Endothelial cell of umbilical vein (primary cell): ENCODE results near the gene COPS2. TPM values are rescaled to one million over a fixed set of nuclear protein-coding genes. Genes with fewer than 3 reads are reported as not detected.

Experiments used
- BruUV-seq: library from RNA; stranded (reverse); fragments of 400-500 nt; replicated peaks from 2 replicates; lab custom pipeline; 2021; lab: Mats Ljungman, UMichigan
- CTCF ChIA-PET: fragments of 300-600, 350-600 bp; sonication (Branson Sonifier 250); formaldehyde crosslinking; loops from one replicate; lab custom pipeline; 2021; ENCODE audit warnings: antibody characterized with exemption, inconsistent platforms; lab: Charles Lee
- POLR2A ChIA-PET: fragments of 300-600, 350-600 bp; sonication (Branson Sonifier 250); formaldehyde crosslinking; loops from one replicate; lab custom pipeline; 2021; ENCODE audit warnings: antibody characterized with exemption, inconsistent platforms; lab: Charles Lee
- DNase-seq: peaks from one replicate; pipeline ENCODE4 v3.0.0-alpha.2; 2011; ENCODE audit warnings: low read depth, low spot score
- FAIRE-seq: peaks from 2 replicates; lab custom pipeline; 2011; peaks lifted over from hg19 to GRCh38; lab: Jason Lieb, UNC
- H2AFZ ChIP-seq: 2 replicates; pipeline ENCODE4 v1.6.0; 2012; ENCODE audit warnings: low read depth, low read length, control low read depth, inconsistent platforms
- H3K27ac ChIP-seq: 2 replicates; pipeline ENCODE4 v1.5.1; 2011; ENCODE audit warnings: low read depth, mild to moderate bottlenecking, control low read depth, low read length, moderate library complexity; ENCODE audit not compliant: insufficient read depth
- H3K27me3 ChIP-seq, 2 experiments: 2 replicates each; pipeline versions ENCODE4 v1.6.0 to v1.6.1; 2011; ENCODE audit warnings: low read length in 2 of 2, mixed read lengths in 1 of 2; ENCODE audit not compliant: control insufficient read depth in 2 of 2, insufficient read depth in 2 of 2
- H3K36me3 ChIP-seq, 2 experiments: 2 replicates in 1 of 2; 3 replicates in 1 of 2; pipeline ENCODE4 v1.5.1; 2011; ENCODE audit warnings: low read length in 2 of 2, mild to moderate bottlenecking in 1 of 2, moderate library complexity in 1 of 2; ENCODE audit not compliant: control insufficient read depth in 2 of 2, insufficient read depth in 2 of 2; ENCODE audit errors: extremely low read depth in 1 of 2
- H3K4me1 ChIP-seq: 3 replicates; pipeline ENCODE4 v1.5.1; 2011; ENCODE audit warnings: mild to moderate bottlenecking, low read length; ENCODE audit not compliant: control insufficient read depth, insufficient read depth; ENCODE audit errors: extremely low read depth
- H3K4me2 ChIP-seq: 2 replicates; pipeline ENCODE4 v1.6.1; 2011; ENCODE audit warnings: low read length, control low read depth, mixed read lengths; ENCODE audit not compliant: insufficient read depth
- H3K4me3 ChIP-seq, 3 experiments: fragments of 200-600 bp in 1 of 3; sonication (generic), shearing (Covaris generic) in 1 of 3; replicated peaks in 1 of 3; 2 replicates each; pipeline ENCODE4 v1.5.1; 2011 to 2016; ENCODE audit warnings: control low read depth in 3 of 3, low read length in 3 of 3, mild to moderate bottlenecking in 2 of 3, inconsistent platforms in 1 of 3, low read depth in 1 of 3, moderate library complexity in 1 of 3; ENCODE audit not compliant: insufficient read depth in 1 of 3
- H3K79me2 ChIP-seq: 2 replicates; pipeline ENCODE4 v1.6.0; 2012; ENCODE audit warnings: low read length, inconsistent platforms; ENCODE audit not compliant: control insufficient read depth, insufficient read depth
- H3K9ac ChIP-seq: replicated peaks from 2 replicates; pipeline ENCODE3; 2011; ENCODE audit warnings: low read length, control low read depth; ENCODE audit not compliant: insufficient read depth; ENCODE audit errors: extremely low read depth
- H3K9me1 ChIP-seq: replicated peaks from 3 replicates; pipeline ENCODE4 v1.6.0; 2011; ENCODE audit warnings: mild to moderate bottlenecking, low read length; ENCODE audit not compliant: control insufficient read depth, insufficient read depth; ENCODE audit errors: extremely low read depth
- H3K9me3 ChIP-seq: replicated peaks from 2 replicates; pipeline ENCODE4 v1.5.1; 2012; ENCODE audit warnings: low read length, inconsistent platforms; ENCODE audit not compliant: control insufficient read depth, insufficient read depth
- H4K20me1 ChIP-seq: replicated peaks from 2 replicates; pipeline ENCODE3; 2011; ENCODE audit warnings: mild to moderate bottlenecking, low read length; ENCODE audit not compliant: control insufficient read depth, insufficient read depth; ENCODE audit errors: extremely low read depth
- CTCF ChIP-seq, 2 donors: IDR thresholded peaks; 1 replicate in 1 of 2; 2 replicates in 1 of 2; pipeline ENCODE4 v1.5.1; 2011; ENCODE audit warnings: low read length in 2 of 2, mild to moderate bottlenecking in 2 of 2, moderate library complexity in 2 of 2, control low read depth in 1 of 2, inconsistent platforms in 1 of 2, low read depth in 1 of 2; ENCODE audit not compliant: insufficient read depth in 1 of 2; ENCODE audit errors: extremely low read depth in 1 of 2
- EZH2 ChIP-seq: IDR thresholded peaks from 2 replicates; pipeline ENCODE4 v1.6.1; 2012; ENCODE audit warnings: borderline replicate concordance, low read depth, mild to moderate bottlenecking, moderate library complexity, low read length, inconsistent platforms; ENCODE audit not compliant: severe bottlenecking
- FOS ChIP-seq: IDR thresholded peaks from 2 replicates; pipeline ENCODE4 v1.6.1; 2011; ENCODE audit warnings: mild to moderate bottlenecking, low read length, moderate library complexity, borderline replicate concordance; ENCODE audit not compliant: insufficient read depth
- GATA2 ChIP-seq: IDR thresholded peaks from 2 replicates; pipeline ENCODE4 v1.7.0; 2011; ENCODE audit warnings: low read depth, mild to moderate bottlenecking, moderate library complexity, mixed read lengths, low read length; ENCODE audit not compliant: insufficient read length, insufficient read depth
- JUN ChIP-seq: IDR thresholded peaks from 2 replicates; pipeline ENCODE4 v1.6.1; 2011; ENCODE audit warnings: borderline replicate concordance, low read depth; ENCODE audit not compliant: insufficient read length, insufficient read depth
- MAX ChIP-seq: IDR thresholded peaks from 2 replicates; pipeline ENCODE4 v1.6.1; 2011; ENCODE audit not compliant: insufficient read depth, insufficient read length
- MYC ChIP-seq: IDR thresholded peaks from one replicate; pipeline ENCODE4 v1.6.1; 2011; ENCODE audit warnings: mild to moderate bottlenecking, low read depth, low read length
- POLR2A ChIP-seq: IDR thresholded peaks from 2 replicates; pipeline ENCODE4 v1.6.1; 2012; ENCODE audit warnings: low read depth, mild to moderate bottlenecking, control low read depth, low read length
- POLR2AphosphoS5 ChIP-seq: IDR thresholded peaks from 2 replicates; pipeline ENCODE4 v1.6.1; 2012; ENCODE audit warnings: low read depth, mild to moderate bottlenecking, control low read depth, low read length, moderate library complexity; ENCODE audit not compliant: insufficient read depth
- dilution Hi-C: fragments of 300-500 bp; cut with MboI; formaldehyde crosslinking; loops from one replicate; pipeline ENCODE4 v1.15.0; 2019; ENCODE audit warnings: low sequenced_read_pairs; ENCODE audit not compliant: extremely low pct_ligation_motif_present
- intact Hi-C: fragments of 100-400 bp; cut with micrococcal nuclease; formaldehyde crosslinking; loops from one replicate; pipeline ENCODE4 v1.10.0; 2022
- polyA plus RNA-seq, 4 experiments: library from polyadenylated mRNA; depleted of rRNA in 3 of 4; stranded (reverse) in 3 of 4; unstranded in 1 of 4; fragments of >200 nt; gene quantifications; 2 replicates each; pipeline versions ENCODE4 v1.2.1 to v1.2.3, GENCODE V29; 2011 to 2012; ENCODE audit warnings: missing spikeins in 1 of 4
- total RNA-seq: library from RNA; stranded (reverse); gene quantifications from 2 replicates; pipeline ENCODE4 v1.2.3, GENCODE V29; 2021

Gene COPS2
- total and polyA plus RNA-seq, 2 donors (not counting 3 experiments of a cell fraction or from before 2014, with no cell fraction given) = 20.2 to 79.3 TPM

DNA sequence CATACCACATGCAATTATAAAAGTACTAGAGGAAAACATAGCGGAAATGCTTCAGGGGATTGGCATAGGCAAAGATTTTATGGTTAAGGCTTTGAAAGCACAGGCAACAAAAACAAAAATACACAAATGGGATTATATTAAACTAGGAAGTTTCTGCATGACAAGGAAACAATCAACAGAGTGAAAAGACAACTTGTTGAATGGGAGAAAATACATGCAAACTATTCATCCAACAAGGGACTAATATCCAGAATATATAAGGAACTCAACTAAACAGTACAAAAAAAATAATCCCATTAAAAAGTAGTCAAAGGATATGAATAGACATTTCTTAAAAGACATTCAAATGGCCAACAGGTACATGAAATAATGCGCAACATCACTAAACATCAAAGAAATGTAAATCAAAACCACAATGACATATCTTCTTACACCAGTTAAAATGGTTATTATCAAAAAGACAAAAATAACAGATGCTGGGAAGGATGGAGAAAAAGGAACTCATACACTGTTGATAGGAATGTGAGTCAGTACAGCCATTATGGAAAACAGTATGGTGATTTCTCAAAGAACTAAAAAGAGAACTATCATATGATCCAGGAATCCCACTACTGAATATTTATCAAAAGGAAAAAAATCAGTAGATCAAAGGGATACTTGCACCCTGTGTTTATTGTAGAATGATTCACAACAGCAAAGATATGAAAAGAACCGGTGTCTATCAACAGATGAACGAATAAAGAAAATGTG lies 39.1 kb downstream of the COPS2 start:
- ChIA-PET CTCF (interaction anchor here (0.6 kb wide), 1 partner anchor 10 kb away, joined by 3 read pairs; no protein-coding TSS in a partner anchor), POLR2A (no interaction called here)
- TF ChIP-seq FOS (no peak), MYC (no peak), GATA2 (no peak), POLR2AphosphoS5 (no peak), MAX (no peak), POLR2A (no peak), JUN (no peak), EZH2 (no peak), CTCF (IDR thresholded peaks at IDR 0.05; ENCODE audit: extremely low read depth in 1 of 2, insufficient read depth in 1 of 2, low read depth in 1 of 2, low read length in 2 of 2) (no peak)
- no peak overlapping the region for H3K27ac ChIP-seq
- no peaks in the 10 kb centered on the region for H3K9me1 ChIP-seq
- no peak overlapping the region for H2AFZ ChIP-seq
- H3K9ac ChIP-seq = no peak overlapping the region
- FAIRE-seq (no peak), DNase-seq (no peak)
- no peak overlapping the region for H3K4me3 ChIP-seq
- no peaks in the 10 kb centered on the region for H3K36me3 ChIP-seq
- BruUV-seq = no TSS peak
- H3K4me1 ChIP-seq = no peaks in the 10 kb centered on the region
- no peaks in the 10 kb centered on the region for H3K9me3 ChIP-seq
- intact Hi-C loops = no loop called here
- H4K20me1 ChIP-seq = no peaks in the 10 kb centered on the region
- H3K27me3 ChIP-seq = no peaks in the 10 kb centered on the region
- H3K4me2 ChIP-seq = no peak overlapping the region
- H3K79me2 ChIP-seq = peaks cover under 1% of the 10 kb centered on the region
- dilution Hi-C loops = no loop called here
